ENCODE data around the gene ARHGAP26.

- TF ChIP-seq, protein P1, sequence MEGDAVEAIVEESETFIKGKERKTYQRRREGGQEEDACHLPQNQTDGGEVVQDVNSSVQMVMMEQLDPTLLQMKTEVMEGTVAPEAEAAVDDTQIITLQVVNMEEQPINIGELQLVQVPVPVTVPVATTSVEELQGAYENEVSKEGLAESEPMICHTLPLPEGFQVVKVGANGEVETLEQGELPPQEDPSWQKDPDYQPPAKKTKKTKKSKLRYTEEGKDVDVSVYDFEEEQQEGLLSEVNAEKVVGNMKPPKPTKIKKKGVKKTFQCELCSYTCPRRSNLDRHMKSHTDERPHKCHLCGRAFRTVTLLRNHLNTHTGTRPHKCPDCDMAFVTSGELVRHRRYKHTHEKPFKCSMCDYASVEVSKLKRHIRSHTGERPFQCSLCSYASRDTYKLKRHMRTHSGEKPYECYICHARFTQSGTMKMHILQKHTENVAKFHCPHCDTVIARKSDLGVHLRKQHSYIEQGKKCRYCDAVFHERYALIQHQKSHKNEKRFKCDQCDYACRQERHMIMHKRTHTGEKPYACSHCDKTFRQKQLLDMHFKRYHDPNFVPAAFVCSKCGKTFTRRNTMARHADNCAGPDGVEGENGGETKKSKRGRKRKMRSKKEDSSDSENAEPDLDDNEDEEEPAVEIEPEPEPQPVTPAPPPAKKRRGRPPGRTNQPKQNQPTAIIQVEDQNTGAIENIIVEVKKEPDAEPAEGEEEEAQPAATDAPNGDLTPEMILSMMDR (IDR thresholded peaks at IDR 0.05): no peak
- TF ChIP-seq TCF7L2 (IDR thresholded peaks at IDR 0.05; ENCODE audit: low read depth, low read length) (no peak), POLR2AphosphoS5 (IDR thresholded peaks at IDR 0.05; ENCODE audit: low read depth, low read length) (no peak)
These were observed 172.7 kb downstream of the ARHGAP26 start for GRCh38 chr5:142942901-142943300.
